ENCODE measurements around the gene PTPRT.
"Not testable (repeated sequence)": the region's sequence is repeated elsewhere in the genome, so short reads cannot be mapped to it uniquely, and the experiment has no call there.

Gene PTPRT

DNA sequence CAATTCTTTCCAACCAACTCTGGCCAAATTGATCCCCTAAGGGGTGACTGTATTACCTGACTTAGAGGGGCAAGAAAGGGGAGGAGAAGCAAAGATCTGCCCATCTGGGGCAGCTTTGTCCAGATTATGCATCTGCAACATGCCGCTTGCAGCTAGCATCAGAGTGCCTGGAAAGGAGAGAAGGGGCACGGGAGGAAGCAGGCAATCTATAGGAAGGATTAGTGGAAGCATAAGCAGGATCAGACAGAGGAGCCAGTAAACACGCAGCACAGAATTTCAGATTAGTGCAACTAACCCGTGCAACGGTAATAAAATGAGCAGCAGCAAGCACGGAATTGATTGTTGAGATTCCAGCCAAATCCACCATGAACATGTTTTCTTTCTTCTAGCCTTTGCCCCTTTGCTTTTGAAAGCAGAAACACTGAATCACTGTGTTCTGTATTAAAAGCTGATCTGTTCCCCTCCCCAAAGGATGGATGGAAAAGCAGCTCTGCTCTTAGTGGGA lies 927.9 kb downstream of the PTPRT start:
- FAIRE-seq = no peak

DNA sequence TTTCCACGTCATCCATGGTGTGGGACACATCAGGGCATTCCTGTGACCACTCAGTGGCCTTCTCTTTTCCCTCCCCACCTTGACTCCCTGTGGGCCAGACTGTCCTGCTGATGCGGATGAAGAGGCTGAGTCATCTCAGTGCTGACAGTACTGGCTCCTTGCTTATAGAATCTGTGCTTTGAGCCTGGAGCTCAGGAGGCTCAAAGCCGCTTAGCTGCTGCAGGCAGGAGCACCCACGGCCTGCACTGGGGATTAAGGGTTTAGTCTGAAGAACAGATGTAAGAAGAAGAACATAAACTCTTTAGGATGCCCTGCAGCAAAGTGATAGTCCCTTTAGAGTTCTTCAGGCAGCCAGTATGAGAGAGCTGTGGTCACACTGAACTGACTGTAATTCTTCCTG lies 929.5 kb downstream of the PTPRT start:
- no peak for FAIRE-seq

DNA sequence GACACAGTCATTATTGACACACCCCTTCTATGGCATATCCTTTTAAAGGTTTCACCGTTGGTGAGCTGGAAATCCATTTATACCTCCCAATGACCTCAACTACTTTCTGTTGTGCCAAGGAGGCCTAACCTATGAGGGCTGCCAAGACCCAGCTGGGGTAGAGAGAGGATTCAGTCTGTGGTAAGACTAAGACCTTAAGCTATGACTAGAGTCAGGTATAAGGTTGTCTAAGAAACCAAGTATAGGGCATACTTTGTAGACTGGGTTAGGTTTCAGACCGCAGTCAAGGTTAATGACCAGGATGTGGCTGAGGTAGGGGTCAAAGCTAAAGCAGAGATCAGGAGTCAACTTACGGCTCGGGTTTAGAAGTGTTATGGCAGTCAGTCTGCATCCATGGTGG lies 930.3 kb downstream of the PTPRT start:
- FAIRE-seq = no peak

DNA sequence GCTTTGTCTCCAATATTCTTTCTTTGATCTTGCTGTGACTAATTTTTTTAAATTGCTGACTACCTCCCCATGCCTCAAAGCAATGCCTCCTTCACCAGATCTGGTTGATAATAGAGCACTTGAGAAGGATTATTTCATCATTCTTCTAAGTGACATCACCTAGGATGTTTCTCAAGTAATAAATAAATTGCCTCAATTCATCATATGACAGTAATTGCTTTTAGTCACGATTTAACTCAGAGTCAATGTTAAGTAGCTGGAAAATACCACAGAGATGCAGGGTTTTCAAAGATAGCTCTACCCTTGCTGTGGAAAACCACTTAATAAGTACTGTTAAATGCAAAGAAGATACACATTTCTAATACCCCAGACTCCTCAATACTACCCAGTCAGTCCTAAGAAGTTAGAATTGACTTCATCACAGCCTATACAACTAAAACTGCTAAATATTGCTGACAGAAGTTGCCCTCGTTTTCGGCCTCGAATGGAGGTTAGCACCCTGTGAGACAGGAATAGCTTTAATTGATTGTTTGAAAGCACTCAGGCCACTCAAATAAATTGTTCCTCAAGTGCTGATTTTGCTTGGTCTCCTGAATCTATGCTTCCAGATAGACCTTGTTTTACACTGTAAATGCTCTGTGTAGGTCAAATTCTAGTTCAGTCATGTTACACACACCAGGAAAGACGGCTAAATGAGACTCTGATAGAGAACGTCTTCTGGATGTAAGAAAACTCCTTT lies 931.0 kb downstream of the PTPRT start:
- no peak for FAIRE-seq

DNA sequence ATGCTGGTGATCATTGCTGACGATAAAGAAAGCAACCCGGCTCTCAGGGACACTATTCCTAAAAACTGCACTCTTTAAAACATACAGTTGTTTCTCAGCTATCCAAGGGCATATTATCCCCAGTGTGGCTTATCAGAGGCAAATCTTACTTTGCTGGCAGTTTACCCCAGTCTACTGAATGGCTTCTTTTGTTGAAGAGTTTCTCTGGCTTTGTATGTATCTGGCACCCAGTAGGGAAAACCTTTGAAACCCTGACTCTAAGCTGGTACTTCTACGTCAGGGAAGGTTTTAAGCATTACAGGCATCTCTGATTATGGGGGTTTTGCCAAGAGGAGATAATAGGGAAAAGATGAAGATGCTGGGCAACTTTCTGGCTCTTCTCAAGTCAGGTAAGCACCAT lies 933.9 kb downstream of the PTPRT start:
- no peak for FAIRE-seq

DNA sequence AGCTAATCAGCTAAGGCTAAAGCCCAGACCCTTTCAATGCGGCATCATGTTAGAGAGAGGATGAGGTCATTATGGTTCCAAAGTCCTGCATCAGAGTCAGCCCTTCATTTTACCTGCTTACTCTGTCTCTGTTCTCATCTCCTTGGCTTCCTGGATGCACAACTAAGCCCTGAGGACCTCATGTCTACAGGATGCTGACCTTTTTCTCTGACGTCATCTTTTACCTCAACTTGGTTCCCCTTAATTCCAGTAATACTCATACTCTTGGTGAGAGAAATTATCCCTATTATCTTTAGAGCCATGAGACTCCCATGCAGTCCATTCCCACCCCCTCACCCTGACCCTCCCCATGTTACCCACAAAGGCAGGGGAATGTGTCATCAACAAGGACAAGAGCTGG lies 935.0 kb downstream of the PTPRT start:
- no peak for FAIRE-seq

DNA sequence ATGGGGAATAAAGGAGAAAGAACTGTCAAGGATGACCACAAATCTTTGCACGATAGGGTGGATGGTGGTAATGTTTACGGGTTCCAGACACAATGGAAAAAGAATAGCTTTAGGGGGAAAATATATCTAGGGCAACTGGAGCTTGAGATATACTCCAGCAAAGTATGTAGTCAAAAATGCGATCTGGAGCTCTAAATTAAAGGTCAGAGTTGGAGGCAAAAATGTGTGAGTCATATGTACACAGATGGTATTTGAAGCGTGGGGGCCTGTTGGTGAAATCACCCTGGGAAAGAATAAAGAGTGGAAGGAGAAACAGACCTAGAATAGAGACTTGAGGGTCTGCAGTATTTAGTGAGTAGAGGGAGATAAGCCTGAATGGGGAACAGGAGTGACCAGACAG lies 937.6 kb downstream of the PTPRT start:
- no peak for FAIRE-seq

DNA sequence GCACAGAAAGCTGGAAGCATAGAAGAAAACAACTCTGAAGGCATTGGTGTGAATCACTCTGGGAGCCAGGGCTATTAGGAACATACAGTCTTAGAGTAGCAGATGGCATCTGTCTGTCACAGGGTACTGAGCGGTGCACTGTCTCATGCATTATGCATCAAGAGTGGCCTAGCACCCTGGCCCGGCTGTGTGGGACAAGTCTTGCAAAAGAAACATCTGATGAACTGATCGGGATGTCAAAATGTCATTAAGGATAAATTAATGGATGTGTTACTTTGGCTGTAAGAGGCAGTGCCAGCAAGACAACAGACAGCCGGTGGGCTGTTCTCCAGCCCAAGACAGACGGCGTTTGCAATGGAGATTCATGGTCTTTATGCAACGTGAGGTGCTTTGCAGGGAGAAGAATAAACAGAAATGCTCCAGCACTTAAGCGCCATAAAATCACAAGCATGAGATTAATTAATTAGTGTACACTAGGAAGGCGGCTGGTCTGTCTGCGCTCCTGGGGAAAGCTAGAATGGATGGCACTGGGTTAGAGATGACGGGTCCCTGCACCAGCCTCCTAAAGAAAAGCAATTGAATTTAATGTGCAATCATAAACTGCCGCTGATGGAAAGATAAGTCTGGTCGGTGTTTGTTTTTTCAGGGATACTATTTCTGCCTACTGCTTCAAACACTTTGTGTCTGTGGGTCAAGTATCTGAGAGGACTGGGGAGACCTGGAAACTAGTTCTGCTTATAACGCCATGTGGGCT lies 970.9 kb downstream of the PTPRT start:
- no peak for FAIRE-seq

DNA sequence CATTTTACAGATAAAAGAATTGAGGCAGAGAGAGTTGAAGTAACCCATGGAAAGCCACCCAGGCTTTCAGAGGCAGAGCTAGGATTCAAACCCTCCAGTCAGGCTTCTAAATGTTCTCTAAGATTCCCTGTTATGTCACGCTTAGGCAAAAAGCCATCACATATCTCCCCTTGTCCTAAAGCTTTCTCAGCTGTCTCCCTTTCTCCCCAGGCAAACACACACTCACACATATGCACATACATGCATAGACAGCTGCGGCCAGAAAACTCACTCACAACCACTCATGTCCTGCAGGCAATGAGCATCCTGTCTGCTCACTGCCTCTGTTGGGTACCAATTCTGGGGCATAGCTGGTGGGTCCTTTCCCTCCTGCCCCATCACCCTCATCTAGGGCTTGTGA lies 975.6 kb downstream of the PTPRT start:
- FAIRE-seq = no peak

DNA sequence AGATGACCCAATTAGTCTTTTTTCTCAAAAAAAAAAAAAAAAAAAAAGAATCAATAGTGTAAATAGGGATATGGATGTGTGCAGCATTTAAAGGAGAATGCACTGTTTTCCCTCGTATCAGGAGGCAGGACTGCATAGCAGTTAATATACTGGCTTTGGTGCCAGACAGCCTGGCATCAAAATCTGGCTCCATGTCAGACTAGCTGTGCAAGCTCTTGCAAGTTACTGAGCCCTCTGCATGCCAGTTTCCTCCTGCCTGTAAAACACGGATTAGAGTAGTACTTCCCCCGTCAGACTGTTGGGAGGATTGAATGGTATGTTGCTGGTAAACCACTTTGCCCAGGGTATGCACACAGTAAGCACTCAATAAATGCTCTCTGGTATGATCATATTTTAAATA lies 977.3 kb downstream of the PTPRT start:
- FAIRE-seq = no peak

DNA sequence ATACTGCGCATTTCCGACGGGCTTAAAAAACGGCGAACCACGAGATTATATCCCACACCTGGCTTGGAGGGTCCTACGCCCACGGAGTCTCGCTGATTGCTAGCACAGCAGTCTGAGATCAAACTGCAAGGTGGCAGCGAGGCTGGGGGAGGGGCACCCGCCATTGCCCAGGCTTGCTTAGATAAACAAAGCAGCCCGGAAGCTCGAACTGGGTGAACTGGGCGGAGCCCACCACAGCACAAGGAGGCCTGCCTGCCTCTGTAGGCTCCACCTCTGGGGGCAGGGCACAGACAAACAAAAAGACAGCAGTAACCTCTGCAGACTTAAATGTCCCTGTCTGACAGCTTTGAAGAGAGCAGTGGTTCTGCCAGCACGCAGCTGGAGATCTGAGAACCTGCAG lies 983.1 kb downstream of the PTPRT start:
- FAIRE-seq = not testable (repeated sequence)

DNA sequence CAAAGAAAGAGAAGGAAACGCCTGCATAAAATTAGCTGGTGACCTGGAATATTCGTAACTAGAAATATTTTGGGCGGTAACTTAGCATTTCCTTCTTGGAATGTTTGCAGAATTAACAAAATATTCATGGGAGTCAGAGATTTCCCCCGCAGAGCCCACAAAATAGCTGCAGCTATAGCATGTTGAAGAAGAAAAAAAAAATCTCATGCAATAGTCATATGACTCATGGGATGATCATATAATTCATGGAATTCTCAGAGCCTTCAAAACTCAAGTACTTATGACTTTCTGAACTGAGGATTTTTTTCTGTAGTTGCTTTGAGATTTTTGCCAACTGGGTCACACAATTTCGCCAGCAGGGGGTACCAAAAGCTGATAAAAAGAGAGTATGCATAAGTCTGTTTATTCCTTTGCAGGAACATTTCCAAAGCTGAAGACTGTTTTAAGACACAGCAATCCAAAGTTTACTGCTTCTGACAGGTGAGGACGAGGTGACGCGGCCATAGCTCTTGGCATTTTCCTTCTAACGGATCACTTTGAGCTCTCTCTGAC lies 985.5 kb downstream of the PTPRT start:
- no peak for FAIRE-seq

DNA sequence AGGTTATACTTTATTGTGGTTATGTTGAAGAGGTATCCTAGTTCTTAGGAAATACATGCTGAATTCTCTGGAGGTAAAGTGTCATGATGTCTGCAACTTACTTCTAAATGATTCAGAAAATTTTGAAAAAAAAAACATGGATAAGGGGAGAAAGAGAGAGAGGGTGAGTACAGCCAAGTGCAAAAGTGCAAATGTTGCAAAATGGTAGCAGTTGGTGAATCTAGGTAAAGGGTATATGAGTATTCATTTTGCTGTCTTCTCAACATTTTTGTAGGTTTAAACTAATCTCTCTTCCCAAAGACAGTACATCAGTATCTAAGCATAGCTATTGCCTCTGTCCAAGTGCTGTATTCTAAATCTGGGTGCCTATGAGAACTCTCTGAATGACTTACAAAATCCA lies 992.1 kb downstream of the PTPRT start:
- FAIRE-seq = no peak

DNA sequence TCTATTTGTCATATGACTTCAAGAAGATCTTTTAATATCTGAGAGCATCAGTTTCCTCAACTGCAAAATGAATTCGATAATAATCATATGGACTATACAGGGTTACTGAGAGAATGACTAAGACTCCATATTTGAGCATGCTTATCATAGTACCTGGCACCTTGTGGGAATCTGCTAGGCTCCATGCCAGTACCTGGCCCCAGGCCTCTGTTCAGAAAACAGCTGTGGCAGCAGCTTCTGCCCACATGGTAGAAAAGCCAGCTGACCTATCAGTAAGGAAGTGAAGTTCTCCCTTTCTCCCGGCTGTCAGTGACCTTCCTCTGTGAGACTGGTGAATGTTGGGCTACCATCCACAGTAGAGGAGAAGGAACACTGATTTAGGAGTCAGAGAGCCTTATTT lies 996.6 kb downstream of the PTPRT start:
- FAIRE-seq = no peak

DNA sequence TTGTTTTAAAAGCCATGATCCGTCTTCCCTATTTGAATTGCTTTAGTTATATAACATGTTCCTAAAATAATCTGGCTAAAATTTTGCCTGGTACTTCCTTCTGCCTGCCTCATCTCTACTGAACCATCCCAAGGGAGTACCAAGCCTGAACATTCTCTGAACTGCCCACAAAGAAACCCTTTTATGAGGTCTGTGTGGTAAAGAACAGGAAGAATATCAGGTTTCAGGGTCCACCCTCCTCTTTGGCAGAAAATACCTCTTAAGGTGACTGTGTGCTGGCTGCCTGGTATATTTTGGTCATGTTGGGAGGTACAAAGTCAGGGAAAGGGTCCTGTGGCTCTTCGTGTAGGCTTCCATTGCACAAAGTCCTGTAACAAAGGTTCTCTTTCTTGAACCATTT lies 997.4 kb downstream of the PTPRT start:
- no peak for FAIRE-seq

DNA sequence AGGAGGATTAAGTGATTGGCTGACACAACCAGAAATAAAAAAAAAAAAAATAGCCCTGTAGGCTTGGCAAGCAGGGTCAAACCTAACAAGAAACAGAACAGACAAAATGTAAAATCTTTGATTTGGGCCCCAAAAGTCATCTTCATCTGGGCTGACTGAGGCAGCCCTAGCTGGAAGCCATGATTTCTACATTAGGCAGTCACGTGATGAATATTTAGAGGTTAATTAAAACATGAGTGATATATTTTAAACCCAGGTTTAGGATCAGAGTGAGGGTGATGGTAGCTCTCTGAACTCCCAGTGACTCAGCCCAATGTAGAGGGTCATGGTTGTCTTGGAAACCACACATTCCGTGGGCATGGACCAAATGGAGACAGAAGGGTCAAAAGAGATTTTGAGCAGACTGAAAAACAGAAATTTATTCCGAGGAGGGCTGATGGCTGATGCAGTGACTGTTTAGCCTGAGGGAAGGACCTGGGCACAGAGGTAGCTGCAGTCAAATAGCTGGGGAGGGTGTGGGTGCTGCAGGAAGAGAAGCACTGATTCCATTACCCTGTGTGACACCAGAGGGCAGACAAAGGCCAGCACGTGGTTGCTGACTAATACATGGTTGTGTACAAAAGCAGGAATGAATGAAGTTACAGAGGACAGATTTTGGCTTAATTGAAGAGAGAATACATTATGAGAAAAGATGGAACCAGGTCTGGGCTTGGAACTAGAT lies 998.4 kb downstream of the PTPRT start:
- no peak for FAIRE-seq

DNA sequence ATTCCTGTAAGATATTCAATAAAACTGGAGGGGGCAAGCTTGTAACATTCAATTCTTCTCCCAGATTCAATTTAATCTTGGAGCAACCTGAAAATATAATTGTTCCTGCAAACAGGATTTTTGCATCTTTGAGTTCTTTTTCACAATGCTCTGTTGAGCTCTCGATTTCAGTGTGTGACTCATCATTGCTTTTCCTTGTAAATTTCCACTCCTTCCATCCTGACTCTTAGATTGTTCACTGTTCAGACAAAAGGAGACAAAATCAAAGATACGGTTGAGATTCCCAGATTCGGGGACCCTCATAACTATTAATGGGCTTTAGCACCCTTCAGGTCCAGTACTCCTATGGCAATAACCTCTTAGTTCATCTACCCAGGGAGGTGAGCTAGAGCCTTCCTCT lies 999.6 kb downstream of the PTPRT start:
- FAIRE-seq = no peak

DNA sequence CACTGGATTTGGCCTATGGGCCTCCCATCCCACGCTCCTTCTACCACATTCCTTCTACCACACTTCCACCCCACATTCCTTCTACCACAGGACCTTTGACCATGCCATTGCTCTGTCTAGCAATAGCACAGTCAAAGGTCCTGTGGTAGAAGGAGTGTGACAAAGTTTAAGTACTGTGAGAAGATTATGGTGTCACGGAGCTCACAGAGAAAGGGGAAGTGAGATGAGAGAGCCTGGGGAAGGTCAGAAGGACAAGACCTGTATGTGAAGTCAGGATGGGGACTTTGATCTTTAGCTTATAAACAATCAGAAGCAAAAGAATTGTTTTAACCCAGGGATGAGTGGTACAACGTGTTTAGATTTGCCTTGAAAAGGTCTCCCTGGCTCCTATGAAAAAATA lies 1003.4 kb downstream of the PTPRT start:
- no peak for FAIRE-seq

DNA sequence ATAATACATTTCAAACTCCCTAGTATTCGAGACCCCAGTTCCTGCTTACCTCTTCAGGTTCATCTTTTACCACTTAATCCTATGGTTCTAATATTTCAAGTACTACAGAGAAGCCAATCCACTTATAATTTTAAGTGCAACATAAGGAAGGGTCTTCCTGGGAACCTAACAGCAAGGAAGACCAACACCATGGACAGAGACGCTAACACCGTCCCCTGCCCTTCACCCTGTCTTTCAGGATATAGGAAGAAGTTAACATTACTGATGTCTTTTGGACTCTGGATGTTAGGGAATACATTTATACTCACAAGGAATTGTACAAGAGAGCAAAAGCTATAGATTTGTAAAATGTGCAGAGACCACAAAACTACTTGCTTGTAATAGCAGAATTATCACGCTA lies 1006.6 kb downstream of the PTPRT start:
- FAIRE-seq = no peak

DNA sequence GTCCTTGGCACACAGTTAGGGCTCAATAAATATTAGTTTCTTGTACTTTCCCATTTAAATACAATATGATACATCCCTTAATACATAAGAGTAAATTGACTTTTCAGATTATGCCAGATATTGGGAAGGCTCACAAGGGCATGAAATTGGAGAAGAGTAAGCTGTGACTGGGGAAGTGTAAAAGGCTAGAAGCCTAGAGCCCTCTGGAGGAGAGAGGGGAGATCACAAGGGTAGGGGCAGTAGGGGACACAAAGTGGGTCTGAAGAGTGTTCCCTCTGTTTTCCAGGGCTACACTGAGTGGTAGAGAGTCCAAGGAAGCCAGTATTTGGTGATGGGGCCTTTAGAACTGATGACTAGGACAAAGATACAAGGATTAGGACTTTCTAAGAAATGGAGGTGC lies 1008.6 kb downstream of the PTPRT start:
- no peak for FAIRE-seq

DNA sequence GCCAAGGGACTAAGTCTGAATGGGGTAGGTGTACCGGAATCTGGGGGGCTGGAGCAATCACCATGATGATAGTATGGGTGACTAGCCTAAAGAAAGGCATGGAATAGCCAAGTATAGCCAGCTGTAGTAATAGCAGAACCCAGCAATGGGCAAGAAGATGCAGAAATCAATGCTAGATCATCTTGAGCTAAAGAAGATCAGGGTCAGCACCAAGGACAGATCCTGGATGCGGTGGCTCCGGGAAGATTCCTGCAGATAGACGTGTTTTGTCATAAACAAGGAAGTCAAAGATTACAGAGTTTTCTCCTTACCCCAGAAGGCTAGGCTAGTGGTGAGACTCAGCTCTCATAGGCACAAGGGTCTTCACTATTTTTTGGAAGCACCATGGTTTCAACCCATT lies 1009.9 kb downstream of the PTPRT start:
- no peak for FAIRE-seq

DNA sequence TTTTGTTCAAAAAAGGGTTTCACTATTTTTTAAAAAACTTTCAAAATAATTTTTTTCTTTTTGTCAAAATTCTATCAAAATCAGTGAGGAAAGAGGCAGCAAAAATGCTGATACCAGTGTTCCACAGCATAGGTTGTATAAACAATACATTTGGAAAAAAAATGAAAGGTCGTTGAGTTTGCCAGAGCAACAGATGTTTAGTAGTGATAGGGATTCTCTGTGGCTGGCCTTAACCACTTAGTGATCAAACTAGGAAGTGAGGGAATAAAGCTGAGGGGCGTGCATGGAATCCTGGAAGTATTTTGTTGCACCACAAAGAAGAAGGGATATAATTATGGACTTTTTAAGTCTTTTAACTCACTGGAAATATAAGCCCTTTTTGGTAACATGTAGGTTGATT lies 1016.3 kb downstream of the PTPRT start:
- FAIRE-seq = no peak

DNA sequence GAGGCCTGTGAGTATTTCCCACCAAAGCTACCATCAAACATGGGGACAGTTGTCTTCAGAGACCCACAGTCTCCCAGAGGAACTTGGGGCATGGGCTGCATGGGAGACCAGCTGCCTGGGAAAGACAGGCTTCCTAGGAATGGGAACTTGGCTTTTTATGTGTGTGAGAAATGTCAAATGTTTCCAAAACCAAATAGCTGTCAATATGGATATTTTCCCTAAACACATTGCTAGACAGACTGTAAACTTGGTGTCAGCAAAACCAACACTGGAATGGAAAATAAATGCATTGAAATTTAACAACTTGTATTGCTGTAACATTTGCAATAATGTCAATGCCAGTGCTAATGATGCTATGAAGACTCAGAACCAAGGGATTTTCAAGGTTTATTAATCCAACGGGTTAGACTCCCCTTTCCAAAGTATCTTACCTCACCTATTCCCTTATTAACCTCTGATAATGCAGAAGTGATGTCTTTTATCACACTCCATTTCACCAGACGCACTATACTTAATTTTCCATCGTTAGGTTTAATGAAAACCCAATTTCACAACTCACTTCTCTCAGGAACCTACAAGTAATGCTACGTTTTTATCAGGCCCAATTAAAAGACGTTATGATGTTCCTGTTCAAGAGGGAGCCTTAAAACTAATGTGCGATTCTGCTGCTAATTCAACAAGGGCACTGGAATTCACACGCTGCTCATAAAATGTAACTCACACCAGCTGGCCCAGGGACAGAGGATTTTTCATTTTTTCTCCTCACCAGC lies 1025.4 kb downstream of the PTPRT start:
- FAIRE-seq = no peak

Measured in colon (tissue), 2 donors.